ENCODE measurements around the gene DCAF17.

- no peak for TF ChIP-seq CTCF (IDR thresholded peaks at IDR 0.05; ENCODE audit: low read depth, low read length, missing input control)
- TF ChIP-seq REST (IDR thresholded peaks at IDR 0.05), result no peak
- no peak for TF ChIP-seq ZBTB33 (IDR thresholded peaks at IDR 0.05)
- no peak for TF ChIP-seq JUND (IDR thresholded peaks at IDR 0.05)
- no peak for TF ChIP-seq HNF4A (conservative IDR thresholded peaks at IDR 0.05)
- TF ChIP-seq GABPA (IDR thresholded peaks at IDR 0.05 in 1 of 2, conservative IDR thresholded peaks at IDR 0.05 in 1 of 2), result no peak
- TF ChIP-seq ATF3 (IDR thresholded peaks at IDR 0.05), result no peak
- TF ChIP-seq EGR1 (IDR thresholded peaks at IDR 0.05; ENCODE audit: low read depth in 2 of 2), result no peak
These were observed 28.0 kb upstream of the DCAF17 start for GRCh38 chr2:171406044-171406443.

All from liver (tissue), 3 donors.